Measurements from ENCODE around the gene RIN3.

RIN3 gene

GRCh38 chr14:92597906-92598905 lies 84.6 kb downstream of the RIN3 start:
- DNase-seq (ENCODE audit: low spot score) = no peak

- no peak for DNase-seq (ENCODE audit: low spot score)
These were observed 86.2 kb downstream of the RIN3 start for GRCh38 chr14:92599811-92600210.

GRCh38 chr14:92600318-92601053 lies 86.9 kb downstream of the RIN3 start:
- peak; percentile 59 for DNase-seq (ENCODE audit: low spot score)

- DNase-seq (ENCODE audit: low spot score) = no peak
These were observed 87.6 kb downstream of the RIN3 start for GRCh38 chr14:92601131-92601710.

- DNase-seq (ENCODE audit: low spot score) = no peak
These were observed 88.3 kb downstream of the RIN3 start for GRCh38 chr14:92601757-92602417.

GRCh38 chr14:92603309-92604242 lies 90.0 kb downstream of the RIN3 start:
- no peak for DNase-seq (ENCODE audit: low spot score)

GRCh38 chr14:92605274-92605940 lies 91.8 kb downstream of the RIN3 start:
- DNase-seq (ENCODE audit: low spot score) = no peak

- DNase-seq (ENCODE audit: low spot score) = no peak
These were observed 93.7 kb downstream of the RIN3 start for GRCh38 chr14:92607251-92607650.

GRCh38 chr14:92607702-92608429 lies 94.3 kb downstream of the RIN3 start:
- DNase-seq (ENCODE audit: low spot score) = peak; percentile 63

- DNase-seq (ENCODE audit: low spot score) = no peak
These were observed 96.4 kb downstream of the RIN3 start for GRCh38 chr14:92609955-92610354.

GRCh38 chr14:92610849-92611271 lies 97.3 kb downstream of the RIN3 start:
- no peak for DNase-seq (ENCODE audit: low spot score)

- no peak for DNase-seq (ENCODE audit: low spot score)
These were observed 99.6 kb downstream of the RIN3 start for GRCh38 chr14:92613008-92613658.

GRCh38 chr14:92613681-92614260 lies 100.2 kb downstream of the RIN3 start:
- DNase-seq (ENCODE audit: low spot score) = no peak

- DNase-seq (ENCODE audit: low spot score) = no peak
These were observed 101.9 kb downstream of the RIN3 start for GRCh38 chr14:92615451-92615850.

- DNase-seq (ENCODE audit: low spot score) = no peak
These were observed 102.6 kb downstream of the RIN3 start for GRCh38 chr14:92616178-92616577.

- DNase-seq (ENCODE audit: low spot score) = no peak
These were observed 104.0 kb downstream of the RIN3 start for GRCh38 chr14:92617581-92617980.

- no peak for DNase-seq (ENCODE audit: low spot score)
These were observed 106.3 kb downstream of the RIN3 start for GRCh38 chr14:92619671-92620456.

GRCh38 chr14:92622311-92622710 lies 108.7 kb downstream of the RIN3 start:
- DNase-seq (ENCODE audit: low spot score) = no peak
